ENCODE data around the gene HK1.

Gene HK1

DNA sequence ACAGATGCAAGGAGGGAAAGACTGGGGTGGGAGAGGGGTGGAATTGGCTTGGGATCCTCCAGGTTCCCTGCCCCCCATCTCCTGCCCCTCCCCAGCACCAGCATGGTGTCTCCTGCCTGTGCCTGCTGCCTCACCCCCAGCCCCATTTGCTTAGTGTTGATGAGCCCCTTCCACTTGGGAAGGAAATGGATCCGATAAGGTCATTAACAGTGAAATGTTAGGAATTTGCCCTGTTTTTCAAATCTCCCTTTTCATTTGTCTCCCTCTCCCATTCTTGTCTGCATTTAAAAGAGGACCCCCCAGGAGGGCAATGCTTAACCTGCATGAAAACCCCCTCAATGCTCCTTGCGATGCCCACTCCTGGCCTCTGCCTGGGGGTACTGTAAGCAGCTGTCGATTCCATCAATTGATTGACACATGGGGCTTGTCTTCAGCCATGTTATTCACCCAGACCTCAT lies 51.5 kb downstream of the HK1 start:
- no peak for TF ChIP-seq TCF4 (CRISPR knock-in tag; IDR thresholded peaks at IDR 0.05; ENCODE audit: borderline replicate concordance)
- TF ChIP-seq ZNF70 (CRISPR knock-in tag; IDR thresholded peaks at IDR 0.05), result no peak
- no peak for TF ChIP-seq ISL1 (CRISPR knock-in tag; IDR thresholded peaks at IDR 0.05)
- no peak for TF ChIP-seq ZNF565 (CRISPR knock-in tag; conservative IDR thresholded peaks at IDR 0.05; ENCODE audit: low read depth)
- TF ChIP-seq SNAI2 (CRISPR knock-in tag; IDR thresholded peaks at IDR 0.05), result no peak
- ATAC-seq, result no peak

DNA sequence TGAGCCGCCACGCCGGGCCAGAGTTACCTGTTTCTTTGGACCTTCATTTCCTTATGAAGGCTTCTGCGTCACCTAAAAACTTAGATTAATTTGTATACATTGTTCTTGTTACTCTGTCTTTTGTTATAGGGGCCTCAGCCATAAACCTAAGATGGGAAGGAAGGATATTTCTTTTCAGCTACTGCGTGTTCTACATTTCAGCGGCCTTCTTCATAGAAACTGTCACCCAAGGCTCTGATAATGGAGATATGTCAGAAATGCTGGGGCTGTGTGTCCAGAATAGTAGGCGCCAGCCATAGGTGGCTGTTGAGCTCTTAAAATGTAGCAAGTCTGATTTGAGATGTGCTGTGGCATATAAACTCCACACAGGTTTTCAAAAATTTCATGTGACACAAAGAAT lies 52.9 kb downstream of the HK1 start:
- TF ChIP-seq, protein P1, sequence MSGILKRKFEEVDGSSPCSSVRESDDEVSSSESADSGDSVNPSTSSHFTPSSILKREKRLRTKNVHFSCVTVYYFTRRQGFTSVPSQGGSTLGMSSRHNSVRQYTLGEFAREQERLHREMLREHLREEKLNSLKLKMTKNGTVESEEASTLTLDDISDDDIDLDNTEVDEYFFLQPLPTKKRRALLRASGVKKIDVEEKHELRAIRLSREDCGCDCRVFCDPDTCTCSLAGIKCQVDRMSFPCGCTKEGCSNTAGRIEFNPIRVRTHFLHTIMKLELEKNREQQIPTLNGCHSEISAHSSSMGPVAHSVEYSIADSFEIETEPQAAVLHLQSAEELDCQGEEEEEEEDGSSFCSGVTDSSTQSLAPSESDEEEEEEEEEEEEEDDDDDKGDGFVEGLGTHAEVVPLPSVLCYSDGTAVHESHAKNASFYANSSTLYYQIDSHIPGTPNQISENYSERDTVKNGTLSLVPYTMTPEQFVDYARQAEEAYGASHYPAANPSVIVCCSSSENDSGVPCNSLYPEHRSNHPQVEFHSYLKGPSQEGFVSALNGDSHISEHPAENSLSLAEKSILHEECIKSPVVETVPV (CRISPR knock-in tag; IDR thresholded peaks at IDR 0.05), result no peak
- TF ChIP-seq SNAI2 (CRISPR knock-in tag; IDR thresholded peaks at IDR 0.05) (no peak), PATZ1 (CRISPR knock-in tag; IDR thresholded peaks at IDR 0.05; ENCODE audit: borderline replicate concordance) (no peak), TOX (CRISPR knock-in tag; IDR thresholded peaks at IDR 0.05; ENCODE audit: borderline replicate concordance) (no peak), ZC3H10 (CRISPR knock-in tag; IDR thresholded peaks at IDR 0.05) (no peak), GLIS3 (CRISPR knock-in tag; IDR thresholded peaks at IDR 0.05) (no peak), OSR1 (CRISPR knock-in tag; IDR thresholded peaks at IDR 0.05) (no peak), ZNF8 (CRISPR knock-in tag; IDR thresholded peaks at IDR 0.05) (no peak), ARNTL (CRISPR knock-in tag; IDR thresholded peaks at IDR 0.05; ENCODE audit: borderline replicate concordance, low read depth) (no peak), BACH2 (CRISPR knock-in tag; IDR thresholded peaks at IDR 0.05; ENCODE audit: borderline replicate concordance) (no peak), CREB5 (CRISPR knock-in tag; IDR thresholded peaks at IDR 0.05; ENCODE audit: low read depth) (no peak), RARB (CRISPR knock-in tag; IDR thresholded peaks at IDR 0.05) (no peak), TCF4 (CRISPR knock-in tag; IDR thresholded peaks at IDR 0.05; ENCODE audit: borderline replicate concordance) (no peak), ZNF70 (CRISPR knock-in tag; IDR thresholded peaks at IDR 0.05) (no peak), ZFP30 (CRISPR knock-in tag; IDR thresholded peaks at IDR 0.05) (no peak), PPARA (CRISPR knock-in tag; IDR thresholded peaks at IDR 0.05; ENCODE audit: borderline replicate concordance) (no peak), CSDC2 (CRISPR knock-in tag; IDR thresholded peaks at IDR 0.05) (no peak)
- TF ChIP-seq, protein P2, sequence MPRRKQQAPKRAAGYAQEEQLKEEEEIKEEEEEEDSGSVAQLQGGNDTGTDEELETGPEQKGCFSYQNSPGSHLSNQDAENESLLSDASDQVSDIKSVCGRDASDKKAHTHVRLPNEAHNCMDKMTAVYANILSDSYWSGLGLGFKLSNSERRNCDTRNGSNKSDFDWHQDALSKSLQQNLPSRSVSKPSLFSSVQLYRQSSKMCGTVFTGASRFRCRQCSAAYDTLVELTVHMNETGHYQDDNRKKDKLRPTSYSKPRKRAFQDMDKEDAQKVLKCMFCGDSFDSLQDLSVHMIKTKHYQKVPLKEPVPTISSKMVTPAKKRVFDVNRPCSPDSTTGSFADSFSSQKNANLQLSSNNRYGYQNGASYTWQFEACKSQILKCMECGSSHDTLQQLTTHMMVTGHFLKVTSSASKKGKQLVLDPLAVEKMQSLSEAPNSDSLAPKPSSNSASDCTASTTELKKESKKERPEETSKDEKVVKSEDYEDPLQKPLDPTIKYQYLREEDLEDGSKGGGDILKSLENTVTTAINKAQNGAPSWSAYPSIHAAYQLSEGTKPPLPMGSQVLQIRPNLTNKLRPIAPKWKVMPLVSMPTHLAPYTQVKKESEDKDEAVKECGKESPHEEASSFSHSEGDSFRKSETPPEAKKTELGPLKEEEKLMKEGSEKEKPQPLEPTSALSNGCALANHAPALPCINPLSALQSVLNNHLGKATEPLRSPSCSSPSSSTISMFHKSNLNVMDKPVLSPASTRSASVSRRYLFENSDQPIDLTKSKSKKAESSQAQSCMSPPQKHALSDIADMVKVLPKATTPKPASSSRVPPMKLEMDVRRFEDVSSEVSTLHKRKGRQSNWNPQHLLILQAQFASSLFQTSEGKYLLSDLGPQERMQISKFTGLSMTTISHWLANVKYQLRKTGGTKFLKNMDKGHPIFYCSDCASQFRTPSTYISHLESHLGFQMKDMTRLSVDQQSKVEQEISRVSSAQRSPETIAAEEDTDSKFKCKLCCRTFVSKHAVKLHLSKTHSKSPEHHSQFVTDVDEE (CRISPR knock-in tag; IDR thresholded peaks at IDR 0.05), result no peak
- no peak for ATAC-seq

- TF ChIP-seq OSR1 (CRISPR knock-in tag; IDR thresholded peaks at IDR 0.05) (no peak), ZNF565 (CRISPR knock-in tag; conservative IDR thresholded peaks at IDR 0.05; ENCODE audit: low read depth) (no peak), BACH2 (CRISPR knock-in tag; IDR thresholded peaks at IDR 0.05; ENCODE audit: borderline replicate concordance) (no peak), PATZ1 (CRISPR knock-in tag; IDR thresholded peaks at IDR 0.05; ENCODE audit: borderline replicate concordance) (no peak), ZFP30 (CRISPR knock-in tag; IDR thresholded peaks at IDR 0.05) (no peak), PPARA (CRISPR knock-in tag; IDR thresholded peaks at IDR 0.05; ENCODE audit: borderline replicate concordance) (no peak), ARNTL (CRISPR knock-in tag; IDR thresholded peaks at IDR 0.05; ENCODE audit: borderline replicate concordance, low read depth) (no peak), ZC3H10 (CRISPR knock-in tag; IDR thresholded peaks at IDR 0.05) (no peak), CREB5 (CRISPR knock-in tag; IDR thresholded peaks at IDR 0.05; ENCODE audit: low read depth) (no peak), RARB (CRISPR knock-in tag; IDR thresholded peaks at IDR 0.05) (no peak)
- TF ChIP-seq, protein P1 (CRISPR knock-in tag; IDR thresholded peaks at IDR 0.05), result no peak
- ATAC-seq, result no peak
Measured at GRCh38 chr10:69332278-69333010, 54.1 kb downstream of the HK1 start.
